A673 (cell line): ENCODE measurements around the gene TNS1. TPM values are rescaled to one million over a fixed set of nuclear protein-coding genes. Genes with fewer than 3 reads are reported as not detected.

ENCODE experiments used
- BruUV-seq: library from RNA; stranded (reverse); fragments of 400-500 nt; replicated peaks from 2 replicates; lab custom pipeline; 2021; lab: Mats Ljungman, UMichigan
- CTCF ChIA-PET: fragments of 300-600 bp; sonication (Branson Sonifier 250); formaldehyde crosslinking; loops from one replicate; lab custom pipeline; 2022; ENCODE audit warnings: antibody characterized with exemption; lab: Charles Lee
- POLR2A ChIA-PET: fragments of 300-600 bp; sonication (Branson Sonifier 250); formaldehyde crosslinking; loops from one replicate; lab custom pipeline; 2022; ENCODE audit warnings: antibody characterized with exemption; ENCODE audit not compliant: low non-redundant PET; lab: Charles Lee
- DNase-seq: peaks from one replicate; pipeline ENCODE4 v3.0.0-alpha.2; 2015; ENCODE audit warnings: low spot score
- H3K27ac ChIP-seq: fragments of 200-600 bp; sonication (generic); 2 replicates; pipeline ENCODE4 v1.5.1; 2016; ENCODE audit warnings: mixed run types, low read depth, mild to moderate bottlenecking, mixed read lengths, antibody characterized with exemption, low read length; ENCODE audit not compliant: poor library complexity, severe bottlenecking
- H3K27me3 ChIP-seq: fragments of 200-600 bp; sonication (generic); replicated peaks from 2 replicates; pipeline ENCODE4 v1.6.1; 2017; ENCODE audit warnings: mixed run types, low read depth, mild to moderate bottlenecking, mixed read lengths, antibody characterized with exemption, low read length; ENCODE audit not compliant: insufficient read depth, poor library complexity
- H3K36me3 ChIP-seq: fragments of 200-600 bp; sonication (generic); 2 replicates; pipeline ENCODE4 v1.6.1; 2016; ENCODE audit warnings: mixed run types, mild to moderate bottlenecking, mixed read lengths, antibody characterized with exemption, low read length; ENCODE audit not compliant: insufficient read depth, poor library complexity, severe bottlenecking
- H3K4me1 ChIP-seq: fragments of 200-600 bp; sonication (generic); 2 replicates; pipeline ENCODE4 v1.6.1; 2017; ENCODE audit warnings: mixed run types, mild to moderate bottlenecking, mixed read lengths, antibody characterized with exemption, low read length; ENCODE audit not compliant: insufficient read depth, poor library complexity, severe bottlenecking
- H3K4me3 ChIP-seq: fragments of 200-600 bp; sonication (generic); 2 replicates; pipeline ENCODE4 v1.5.1; 2016; ENCODE audit warnings: low read depth, mixed run types, mild to moderate bottlenecking, mixed read lengths, low read length; ENCODE audit not compliant: poor library complexity, severe bottlenecking
- H3K9me3 ChIP-seq: fragments of 200-600 bp; sonication (generic); 2 replicates; pipeline ENCODE4 v1.6.1; 2016; ENCODE audit warnings: mixed run types, low read depth, mild to moderate bottlenecking, mixed read lengths, antibody characterized with exemption, low read length; ENCODE audit not compliant: poor library complexity, severe bottlenecking
- CTCF ChIP-seq: fragments of 300-800, 200-600 bp; sonication (generic); conservative IDR thresholded peaks from 2 replicates; pipeline ENCODE4 v1.5.1; 2017; ENCODE audit warnings: low read depth, mild to moderate bottlenecking, antibody characterized with exemption, low read length, moderate library complexity, mixed read lengths
- EZH2 ChIP-seq: fragments of 200-600 bp; sonication (generic); IDR thresholded peaks from 2 replicates; pipeline ENCODE4 v1.6.1; 2017; ENCODE audit warnings: borderline replicate concordance, low read depth, mild to moderate bottlenecking, mixed read lengths, antibody characterized with exemption, low read length; ENCODE audit not compliant: poor library complexity, severe bottlenecking
- intact Hi-C: fragments of 100-400 bp; cut with micrococcal nuclease; formaldehyde crosslinking; loops from one replicate; pipeline ENCODE4 v1.10.0; 2022; ENCODE audit not compliant: unreplicated experiment
- total RNA-seq: library from RNA; stranded (reverse); gene quantifications from 2 replicates; pipeline ENCODE4 v1.2.3, GENCODE V29; 2021

TNS1 gene
- total RNA-seq, 1 experiment from 2014 or later: 99.6 TPM

- no peaks in the 10 kb centered on the region for H3K27me3 ChIP-seq
- no peak for TF ChIP-seq EZH2
- no peak for TF ChIP-seq CTCF
- no peaks in the 10 kb centered on the region for H3K4me1 ChIP-seq
- H3K36me3 ChIP-seq: no peaks in the 10 kb centered on the region
- no TSS peak for BruUV-seq
- ChIA-PET POLR2A (no interaction called here), CTCF (no interaction called here)
- no peak overlapping the region for H3K4me3 ChIP-seq
- no peak for DNase-seq
- no peak overlapping the region for H3K27ac ChIP-seq
- intact Hi-C loops: no loop called here
- H3K9me3 ChIP-seq: no peaks in the 10 kb centered on the region
Measured at GRCh38 chr2:217978536-217979150, 24.2 kb downstream of the TNS1 start.

DNA sequence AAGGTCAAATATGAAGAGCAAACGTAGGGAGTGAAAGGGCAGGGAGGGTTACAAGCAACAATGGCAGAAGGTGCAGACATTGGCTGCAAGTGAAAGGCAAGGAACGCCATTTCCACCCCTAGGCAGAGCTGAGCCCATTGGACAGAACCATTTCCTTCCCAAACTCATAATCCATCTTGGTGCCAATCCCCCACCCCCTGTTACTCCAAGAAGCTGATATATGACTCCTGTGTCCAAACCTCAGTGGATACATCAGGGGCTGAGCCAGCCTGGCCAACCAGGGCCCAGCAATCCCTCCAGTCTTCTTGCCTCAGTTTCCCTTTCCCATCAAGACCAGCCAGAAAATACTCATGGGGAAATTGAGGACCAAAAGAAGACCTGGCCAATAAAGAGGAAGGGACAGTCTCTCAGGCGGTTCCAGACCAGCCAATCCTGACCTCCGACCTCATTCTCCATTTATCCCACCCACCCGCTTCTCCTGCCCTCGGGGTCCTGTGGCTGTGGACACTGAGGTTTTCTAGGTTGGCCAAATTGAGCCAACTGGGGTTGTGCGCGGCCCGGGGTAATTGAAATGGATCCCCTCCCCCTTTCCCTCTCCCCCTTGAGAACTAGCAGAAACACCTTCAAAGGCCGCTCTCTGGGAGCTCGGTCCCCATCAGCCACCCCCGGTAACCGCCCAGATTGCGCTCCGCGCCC lies 24.8 kb downstream of the TNS1 start:
- no peak for TF ChIP-seq CTCF
- no peak for TF ChIP-seq EZH2
- intact Hi-C loops: no loop called here
- Histone ChIP-seq H3K9me3 (no peaks in the 10 kb centered on the region), H3K27me3 (no peaks in the 10 kb centered on the region), H3K36me3 (no peaks in the 10 kb centered on the region), H3K4me1 (no peaks in the 10 kb centered on the region), H3K4me3 (no peak overlapping the region), H3K27ac (no peak overlapping the region)
- POLR2A ChIA-PET: no interaction called here
- CTCF ChIA-PET: no interaction called here
- BruUV-seq: no TSS peak
- no peak for DNase-seq

DNA sequence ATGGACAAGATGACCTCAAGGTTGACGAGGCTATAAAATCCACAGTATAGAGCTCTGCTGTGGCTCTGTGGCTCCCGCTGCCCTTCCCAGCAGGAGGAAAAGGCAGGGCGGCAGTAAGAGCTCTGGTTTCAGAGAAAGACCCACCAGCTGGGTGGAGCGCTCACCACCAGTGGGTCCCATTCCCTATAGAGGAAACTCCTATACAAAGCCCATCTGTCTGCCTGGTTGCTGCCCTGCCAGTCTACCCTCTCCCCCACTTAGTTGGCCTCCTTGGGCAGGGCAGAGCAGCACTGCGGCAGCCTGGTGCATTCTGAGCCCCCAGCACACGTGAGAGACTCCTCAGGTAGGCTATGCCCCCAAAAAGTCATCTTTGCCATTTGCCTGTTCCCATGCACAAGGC lies 26.5 kb downstream of the TNS1 start:
- H3K9me3 ChIP-seq: no peaks in the 10 kb centered on the region
- no peak for DNase-seq
- H3K27ac ChIP-seq: no peak overlapping the region
- ChIA-PET POLR2A (no interaction called here), CTCF (no interaction called here)
- BruUV-seq: no TSS peak
- H3K36me3 ChIP-seq: peaks cover under 1% of the 10 kb centered on the region
- no peaks in the 10 kb centered on the region for H3K4me1 ChIP-seq
- intact Hi-C loops: no loop called here
- TF ChIP-seq EZH2 (no peak), CTCF (no peak)
- H3K4me3 ChIP-seq: no peak overlapping the region
- H3K27me3 ChIP-seq: no peaks in the 10 kb centered on the region
